Left ventricle myocardium inferior (tissue), 1 donor: ENCODE measurements around the gene ZCWPW1. TPM values are rescaled to one million over a fixed set of nuclear protein-coding genes. Genes with fewer than 3 reads are reported as not detected.

Experiments used
- DNase-seq: peaks from one replicate; pipeline ENCODE4 v3.0.0-alpha.2; 2020
- H3K27ac ChIP-seq: fragments of 200-600 bp; replicated peaks from 2 replicates; pipeline ENCODE4 v1.8.0; 2021
- H3K27me3 ChIP-seq: fragments of 200-600 bp; 2 replicates; pipeline ENCODE4 v1.8.0; 2021; ENCODE audit warnings: low read depth
- H3K36me3 ChIP-seq: fragments of 200-600 bp; 2 replicates; pipeline ENCODE4 v1.8.0; 2021
- H3K4me1 ChIP-seq: fragments of 200-600 bp; 2 replicates; pipeline ENCODE4 v1.8.0; 2021
- H3K4me3 ChIP-seq: fragments of 200-600 bp; 2 replicates; pipeline ENCODE4 v1.8.0; 2021; ENCODE audit warnings: mild to moderate bottlenecking, moderate library complexity
- H3K9me3 ChIP-seq: fragments of 200-600 bp; replicated peaks from 2 replicates; pipeline ENCODE4 v1.8.0; 2021
- intact Hi-C: fragments of 100-400 bp; cut with micrococcal nuclease; formaldehyde crosslinking; loops from one replicate; pipeline ENCODE4 v1.11.0; 2022
- total RNA-seq: library from RNA; stranded (reverse); fragmentation: NEBNext Ultra II Directional; extraction: Animal tissue kit (Norgen Biotek cat#: 25700); gene quantifications from one replicate; pipeline ENCODE4 v1.2.1, GENCODE V29; 2021
- TF ChIP-seq, protein P1 (sequence below): fragments of 200-600 bp; IDR thresholded peaks from 2 replicates; pipeline ENCODE4 v1.8.0; 2021; ENCODE audit warnings: antibody characterized with exemption, mild to moderate bottlenecking, borderline replicate concordance
- donor health status: DM: no; HTN: yes; CAD: no; lungs with severe emphysema.

ZCWPW1 gene
- total RNA-seq, 1 donor from 2014 or later = 4.6 TPM

GRCh38 chr7:100372694-100373093, 55.8 kb downstream of the ZCWPW1 start:
- TF ChIP-seq, protein P1, sequence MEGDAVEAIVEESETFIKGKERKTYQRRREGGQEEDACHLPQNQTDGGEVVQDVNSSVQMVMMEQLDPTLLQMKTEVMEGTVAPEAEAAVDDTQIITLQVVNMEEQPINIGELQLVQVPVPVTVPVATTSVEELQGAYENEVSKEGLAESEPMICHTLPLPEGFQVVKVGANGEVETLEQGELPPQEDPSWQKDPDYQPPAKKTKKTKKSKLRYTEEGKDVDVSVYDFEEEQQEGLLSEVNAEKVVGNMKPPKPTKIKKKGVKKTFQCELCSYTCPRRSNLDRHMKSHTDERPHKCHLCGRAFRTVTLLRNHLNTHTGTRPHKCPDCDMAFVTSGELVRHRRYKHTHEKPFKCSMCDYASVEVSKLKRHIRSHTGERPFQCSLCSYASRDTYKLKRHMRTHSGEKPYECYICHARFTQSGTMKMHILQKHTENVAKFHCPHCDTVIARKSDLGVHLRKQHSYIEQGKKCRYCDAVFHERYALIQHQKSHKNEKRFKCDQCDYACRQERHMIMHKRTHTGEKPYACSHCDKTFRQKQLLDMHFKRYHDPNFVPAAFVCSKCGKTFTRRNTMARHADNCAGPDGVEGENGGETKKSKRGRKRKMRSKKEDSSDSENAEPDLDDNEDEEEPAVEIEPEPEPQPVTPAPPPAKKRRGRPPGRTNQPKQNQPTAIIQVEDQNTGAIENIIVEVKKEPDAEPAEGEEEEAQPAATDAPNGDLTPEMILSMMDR = no peak
- Histone ChIP-seq H3K4me1 (peaks cover 8% of the 10 kb centered on the region), H3K9me3 (no peaks in the 10 kb centered on the region), H3K36me3 (peaks cover 12% of the 10 kb centered on the region), H3K4me3 (no peak overlapping the region), H3K27me3 (no peaks in the 10 kb centered on the region), H3K27ac (peak overlapping the region; percentile 59)
- DNase-seq = no peak
- intact Hi-C loops = no loop called here

GRCh38 chr7:100372256-100372655, 56.2 kb downstream of the ZCWPW1 start:
- H3K9me3 ChIP-seq = no peaks in the 10 kb centered on the region
- no peaks in the 10 kb centered on the region for H3K27me3 ChIP-seq
- H3K4me3 ChIP-seq = no peak overlapping the region
- peaks cover 8% of the 10 kb centered on the region for H3K4me1 ChIP-seq
- H3K36me3 ChIP-seq = peaks cover 16% of the 10 kb centered on the region
- H3K27ac ChIP-seq = peak overlapping the region; percentile 59
- intact Hi-C loops = no loop called here
- TF ChIP-seq, protein P1 = no peak
- no peak for DNase-seq

DNA sequence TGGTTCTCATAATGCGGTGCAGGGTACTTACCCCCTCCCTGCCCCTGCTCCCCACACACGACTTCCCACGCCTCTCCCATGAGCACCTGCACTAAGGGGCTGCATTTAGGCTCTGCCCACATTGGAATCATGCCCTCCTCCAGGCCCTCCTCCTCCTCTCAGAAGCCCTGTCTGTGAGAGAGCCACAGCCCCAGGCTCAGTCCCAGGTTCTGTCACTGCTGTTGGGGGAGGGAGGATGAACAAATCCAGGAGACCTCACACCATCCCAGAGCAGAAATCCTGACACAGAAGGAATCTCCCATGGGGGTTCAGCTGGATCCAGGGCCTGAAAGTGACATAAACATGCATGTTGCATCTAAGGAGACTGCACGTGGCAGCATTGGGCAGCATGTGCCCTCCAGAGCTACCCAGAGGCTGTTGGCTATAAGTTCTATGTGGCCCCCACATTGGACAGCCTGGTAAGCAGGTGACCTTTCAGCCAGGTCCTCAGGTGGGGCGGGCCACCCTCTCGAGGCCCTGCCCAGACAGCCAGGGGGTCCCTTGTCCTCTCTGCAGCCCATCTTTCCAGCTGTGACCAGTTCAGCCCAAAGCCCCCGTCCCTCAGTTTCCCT, 56.8 kb downstream of the ZCWPW1 start:
- H3K4me1 ChIP-seq = peaks cover 8% of the 10 kb centered on the region
- intact Hi-C loops = no loop called here
- H3K27me3 ChIP-seq = no peaks in the 10 kb centered on the region
- TF ChIP-seq, protein P1 = no peak
- H3K4me3 ChIP-seq = no peak overlapping the region
- no peak for DNase-seq
- H3K27ac ChIP-seq = peak overlapping the region; percentile 59
- H3K36me3 ChIP-seq = peaks cover 19% of the 10 kb centered on the region
- H3K9me3 ChIP-seq = no peaks in the 10 kb centered on the region

DNA sequence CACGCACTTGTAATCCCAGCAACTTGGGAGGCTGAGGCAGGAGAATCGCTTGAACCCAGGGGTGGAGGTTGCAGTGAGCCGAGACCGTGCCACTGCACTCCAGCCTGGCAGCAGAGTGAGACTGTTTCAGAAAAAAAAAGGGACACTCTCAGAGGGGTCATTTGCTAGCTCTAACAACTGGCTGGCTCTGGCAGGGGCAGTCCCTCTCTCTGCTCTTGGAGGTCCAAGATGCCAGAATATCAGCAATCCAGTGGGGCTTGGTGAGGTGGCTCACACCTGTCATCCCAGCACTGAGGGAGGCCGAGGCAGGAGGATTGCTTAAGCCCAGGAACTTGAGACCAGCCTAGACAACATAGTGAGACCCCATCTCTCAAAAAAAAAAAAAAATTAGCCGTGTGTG, 57.8 kb downstream of the ZCWPW1 start:
- H3K9me3 ChIP-seq = no peaks in the 10 kb centered on the region
- no peak overlapping the region for H3K27ac ChIP-seq
- H3K36me3 ChIP-seq = peaks cover 19% of the 10 kb centered on the region
- no peak for DNase-seq
- intact Hi-C loops = no loop called here
- peaks cover 8% of the 10 kb centered on the region for H3K4me1 ChIP-seq
- H3K4me3 ChIP-seq = no peak overlapping the region
- TF ChIP-seq, protein P1 = no peak
- no peaks in the 10 kb centered on the region for H3K27me3 ChIP-seq

DNA sequence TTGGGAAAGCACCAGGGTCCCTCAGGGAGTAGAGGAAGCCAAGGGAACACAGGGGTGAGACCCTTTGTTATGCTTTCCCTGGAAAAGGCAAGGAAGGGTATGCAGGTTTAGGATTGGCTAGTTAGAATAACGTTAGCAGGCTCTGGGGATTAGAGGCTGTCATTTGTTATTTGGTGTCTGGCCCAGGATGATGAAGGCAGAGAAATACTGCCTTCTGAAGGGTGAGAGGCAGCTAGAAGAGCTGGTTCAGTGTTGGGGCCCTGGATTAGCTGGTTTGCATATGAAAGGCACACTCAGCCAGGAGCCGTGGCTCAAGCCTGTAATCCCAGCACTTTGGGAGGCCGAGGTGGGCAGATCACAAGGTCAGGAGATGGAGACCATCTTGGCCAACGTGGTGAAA, 58.2 kb downstream of the ZCWPW1 start:
- TF ChIP-seq, protein P1 = no peak
- Histone ChIP-seq H3K4me3 (no peak overlapping the region), H3K9me3 (no peaks in the 10 kb centered on the region), H3K27ac (peak overlapping the region; percentile 6), H3K4me1 (peaks cover 8% of the 10 kb centered on the region), H3K36me3 (peaks cover 19% of the 10 kb centered on the region), H3K27me3 (no peaks in the 10 kb centered on the region)
- DNase-seq = no peak
- intact Hi-C loops = no loop called here
